ENCODE measurements around the gene TEX264.

DNA sequence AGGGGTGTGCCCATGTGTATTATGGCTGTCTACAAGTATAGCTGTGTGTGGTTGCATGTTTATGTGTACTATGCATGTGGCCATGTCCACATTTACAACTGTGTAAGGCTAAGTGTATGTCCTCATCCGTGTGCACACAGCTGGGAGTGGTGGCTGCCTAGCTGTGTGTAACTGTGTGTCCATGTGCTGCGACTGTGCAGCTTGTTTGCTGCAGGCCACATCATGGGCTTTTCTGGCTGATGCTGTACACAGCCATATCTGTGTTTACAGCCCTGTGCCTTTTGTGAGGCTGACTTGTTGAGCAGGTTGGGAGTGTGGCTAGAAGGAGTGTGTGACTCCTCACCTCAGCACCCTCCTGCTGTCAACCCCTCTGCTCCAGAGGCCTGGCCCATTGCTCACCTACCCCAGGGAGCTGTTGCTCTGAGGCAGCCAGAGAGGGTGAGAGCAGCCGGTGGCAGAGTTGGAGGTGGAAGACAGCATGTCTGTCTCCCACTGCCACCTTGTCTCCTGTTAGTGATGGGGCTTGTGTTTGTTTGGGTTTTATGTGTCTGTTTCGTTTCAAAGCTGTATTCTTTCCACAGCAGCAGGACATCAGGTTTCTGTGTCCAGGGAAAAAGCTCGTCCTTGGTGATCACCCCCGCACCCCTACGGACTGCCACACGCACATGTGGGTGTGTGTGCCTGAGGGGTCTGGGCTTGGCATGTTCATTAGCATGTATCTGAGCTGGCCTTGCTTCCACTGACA, 34.4 kb downstream of the TEX264 start:
- TF ChIP-seq, protein P1, sequence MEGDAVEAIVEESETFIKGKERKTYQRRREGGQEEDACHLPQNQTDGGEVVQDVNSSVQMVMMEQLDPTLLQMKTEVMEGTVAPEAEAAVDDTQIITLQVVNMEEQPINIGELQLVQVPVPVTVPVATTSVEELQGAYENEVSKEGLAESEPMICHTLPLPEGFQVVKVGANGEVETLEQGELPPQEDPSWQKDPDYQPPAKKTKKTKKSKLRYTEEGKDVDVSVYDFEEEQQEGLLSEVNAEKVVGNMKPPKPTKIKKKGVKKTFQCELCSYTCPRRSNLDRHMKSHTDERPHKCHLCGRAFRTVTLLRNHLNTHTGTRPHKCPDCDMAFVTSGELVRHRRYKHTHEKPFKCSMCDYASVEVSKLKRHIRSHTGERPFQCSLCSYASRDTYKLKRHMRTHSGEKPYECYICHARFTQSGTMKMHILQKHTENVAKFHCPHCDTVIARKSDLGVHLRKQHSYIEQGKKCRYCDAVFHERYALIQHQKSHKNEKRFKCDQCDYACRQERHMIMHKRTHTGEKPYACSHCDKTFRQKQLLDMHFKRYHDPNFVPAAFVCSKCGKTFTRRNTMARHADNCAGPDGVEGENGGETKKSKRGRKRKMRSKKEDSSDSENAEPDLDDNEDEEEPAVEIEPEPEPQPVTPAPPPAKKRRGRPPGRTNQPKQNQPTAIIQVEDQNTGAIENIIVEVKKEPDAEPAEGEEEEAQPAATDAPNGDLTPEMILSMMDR (IDR thresholded peaks at IDR 0.05): no peak
- no peak for TF ChIP-seq EZH2 (IDR thresholded peaks at IDR 0.05)

Measured in neural progenitor cell (in vitro differentiated cells).